Activated gamma-delta T cell (primary cell): Measurements from ENCODE around the gene TDRD12.
"Not testable (repeated sequence)": the region's sequence is repeated elsewhere in the genome, so short reads cannot be mapped to it uniquely, and the experiment has no call there.

Experiments
- DNase-seq: peaks from one replicate; lab custom pipeline; 2025; lab: John Stamatoyannopoulos, UW

The TDRD12 gene

DNA sequence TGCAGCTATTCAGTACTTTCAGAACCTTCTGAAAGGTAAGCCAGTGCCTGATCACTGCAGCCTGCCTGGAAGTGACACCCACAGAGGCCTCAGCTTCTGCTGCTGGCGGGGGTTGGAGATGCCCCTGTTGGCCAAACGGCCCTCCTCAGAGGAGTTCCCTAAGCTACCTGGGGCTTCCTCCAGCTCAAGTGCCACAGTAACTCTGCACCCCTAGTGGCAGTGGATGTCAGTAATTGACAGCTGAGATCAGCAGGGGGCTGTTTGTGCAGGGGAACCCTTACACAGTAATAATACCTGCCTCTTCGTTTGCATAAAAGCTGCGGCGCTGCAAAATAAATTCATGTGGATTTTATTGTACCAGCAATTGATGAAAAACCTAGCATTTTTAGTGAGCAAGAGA is 28.9 kb downstream of the TDRD12 start:
- DNase-seq: no peak

DNA sequence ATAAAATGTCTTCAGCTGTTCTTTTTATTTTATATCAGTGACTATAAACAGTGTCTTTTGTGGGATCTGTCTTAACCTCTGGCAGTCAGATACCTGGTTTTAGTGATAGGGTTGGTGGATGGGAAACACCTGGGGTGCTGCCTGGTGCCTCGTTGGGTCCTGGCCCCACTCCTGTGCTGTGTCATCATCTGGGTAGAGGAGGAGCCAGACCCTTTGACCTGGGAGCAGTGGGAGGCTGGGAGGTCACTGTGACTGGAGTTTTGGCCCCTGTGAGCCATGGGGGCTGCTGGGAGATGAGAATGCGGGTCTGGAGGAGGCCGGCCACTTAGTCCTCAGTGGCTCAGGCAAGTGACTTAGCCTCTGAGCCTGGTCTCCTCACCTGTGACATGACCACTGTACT is 29.4 kb downstream of the TDRD12 start:
- no peak for DNase-seq

DNA sequence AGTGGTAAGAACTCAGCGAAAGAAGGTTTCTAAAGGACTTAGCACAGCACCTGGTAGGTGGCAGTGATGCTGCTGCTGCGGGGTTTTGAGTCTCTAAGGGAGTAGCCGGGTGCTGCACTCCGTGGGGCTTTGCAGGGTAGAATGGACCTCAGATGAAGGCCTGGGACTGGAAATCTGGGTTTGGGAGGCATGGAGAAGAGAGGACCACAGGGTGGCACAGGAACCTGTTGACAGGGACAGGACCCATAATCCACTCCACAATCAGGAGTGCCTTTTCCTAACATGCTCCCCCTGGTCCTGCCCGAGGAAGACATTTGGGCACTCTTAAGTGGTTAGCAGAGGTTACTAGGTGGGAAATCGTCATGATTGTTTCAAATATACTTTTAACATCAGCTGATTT is 29.8 kb downstream of the TDRD12 start:
- DNase-seq: no peak

DNA sequence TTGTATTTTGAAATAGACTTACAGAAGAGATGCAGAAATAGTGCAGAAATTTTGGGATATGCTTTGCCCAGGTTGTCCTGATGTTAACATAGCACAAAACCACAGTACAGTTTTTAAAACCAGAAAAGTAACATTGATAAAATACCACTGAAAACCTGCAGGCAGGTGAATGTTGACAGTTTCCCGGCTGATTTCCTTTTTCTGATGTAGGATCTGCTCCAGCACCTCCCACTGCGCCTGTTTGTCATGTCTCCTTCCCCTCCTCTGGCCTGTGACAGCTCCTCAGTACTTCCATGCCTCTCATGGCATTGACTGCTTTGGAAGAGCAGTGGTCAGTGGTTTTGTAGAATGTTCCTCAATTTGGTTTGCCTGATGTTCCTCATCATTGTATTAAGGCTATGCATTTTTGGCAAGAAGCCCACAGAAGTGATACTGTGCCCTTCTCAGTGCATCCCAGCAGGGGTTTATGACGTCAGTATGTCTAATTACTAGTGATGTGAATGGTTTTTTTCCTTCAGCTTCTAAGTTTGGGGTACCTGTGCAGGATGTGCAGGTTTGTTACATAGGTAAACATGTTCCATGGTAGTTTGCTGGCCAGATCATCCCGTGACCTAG is 31.0 kb downstream of the TDRD12 start:
- DNase-seq: no peak

DNA sequence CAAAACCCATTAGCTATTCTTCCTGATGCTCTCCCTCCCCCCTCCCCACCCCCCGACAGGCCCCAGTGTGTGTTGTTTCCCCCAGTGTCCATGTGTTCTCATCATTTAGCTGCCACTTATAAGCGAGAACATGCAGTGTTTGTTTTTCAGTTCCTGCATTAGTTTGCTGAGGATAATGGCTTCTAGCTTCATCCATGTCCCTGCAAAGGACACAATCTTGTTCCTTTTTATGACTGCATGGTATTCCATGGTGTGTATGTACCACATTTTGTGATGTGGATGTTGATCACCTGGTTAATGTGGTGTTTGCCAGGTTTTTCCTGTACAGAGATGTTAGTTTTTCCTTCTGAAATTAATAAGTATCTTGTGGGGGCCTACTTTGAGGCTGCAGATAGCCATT is 31.5 kb downstream of the TDRD12 start:
- DNase-seq: no peak

DNA sequence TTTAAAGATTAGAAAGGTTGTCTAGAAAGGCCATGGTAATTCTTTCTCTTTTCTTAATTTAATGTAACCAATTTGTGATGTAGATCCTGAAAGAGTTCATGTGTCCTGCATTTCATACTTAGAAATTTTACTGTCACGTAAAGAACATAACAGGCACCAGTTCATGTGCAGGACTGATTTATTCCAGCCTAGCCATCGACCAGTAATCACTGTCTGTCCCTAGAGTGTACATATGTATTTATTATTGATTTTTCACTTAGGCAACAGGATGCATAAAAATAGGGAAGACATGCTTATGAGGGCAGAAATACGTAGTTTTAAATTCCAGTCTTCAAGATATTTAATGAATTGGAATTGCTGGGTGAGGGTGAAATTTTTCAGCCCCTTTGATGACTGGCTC is 37.6 kb downstream of the TDRD12 start:
- no peak for DNase-seq

DNA sequence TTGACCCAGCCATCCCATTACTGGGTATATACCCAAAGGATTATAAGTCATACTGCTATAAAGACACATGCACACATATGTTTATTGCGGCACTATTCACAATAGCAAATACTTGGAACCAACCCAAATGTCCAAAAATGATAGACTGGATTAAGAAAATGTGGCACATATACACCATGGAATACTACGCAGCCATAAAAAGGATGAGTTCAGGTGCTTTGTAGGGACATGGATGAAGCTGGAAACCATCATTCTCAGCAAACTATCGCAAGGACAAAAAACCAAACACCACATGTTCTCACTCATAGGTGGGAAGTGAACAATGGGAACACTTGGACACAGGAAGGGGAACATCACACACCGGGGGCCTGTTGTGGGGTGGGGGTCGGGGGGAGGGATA is 45.8 kb downstream of the TDRD12 start:
- not testable (repeated sequence) for DNase-seq

DNA sequence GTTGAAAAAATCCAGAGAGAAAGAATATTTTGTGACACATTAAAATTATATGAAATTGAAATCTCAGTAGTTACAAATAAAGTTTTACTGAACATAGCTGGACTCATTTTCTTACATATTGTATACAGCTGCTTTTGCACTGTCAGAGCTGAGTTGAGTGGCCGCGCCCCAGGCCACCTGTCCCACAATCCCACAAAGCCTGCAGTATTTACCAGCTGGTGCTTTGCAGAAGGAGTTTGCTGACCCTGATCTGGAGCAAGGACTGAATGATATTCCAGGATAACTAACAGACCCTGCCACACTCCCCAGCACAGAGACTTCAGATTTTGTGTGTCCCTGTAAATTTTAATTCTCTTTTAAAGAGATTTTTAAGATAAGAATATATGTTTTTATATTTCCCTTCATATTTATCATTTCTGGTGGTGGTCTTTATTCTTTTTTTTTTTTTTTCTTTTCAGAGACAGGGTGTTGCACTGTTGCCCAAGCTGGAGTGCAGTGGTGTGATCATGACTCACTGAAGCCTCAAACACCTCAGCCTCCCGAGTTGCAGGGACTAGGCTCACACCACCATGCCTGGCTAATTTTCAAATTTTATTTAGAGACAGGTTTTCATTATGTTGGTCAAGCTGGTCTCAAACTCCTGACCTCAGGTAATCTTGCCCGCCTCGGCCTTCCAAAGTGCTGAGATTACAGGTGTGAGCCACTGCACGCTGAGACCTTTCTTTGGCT is 48.5 kb downstream of the TDRD12 start:
- no peak for DNase-seq

DNA sequence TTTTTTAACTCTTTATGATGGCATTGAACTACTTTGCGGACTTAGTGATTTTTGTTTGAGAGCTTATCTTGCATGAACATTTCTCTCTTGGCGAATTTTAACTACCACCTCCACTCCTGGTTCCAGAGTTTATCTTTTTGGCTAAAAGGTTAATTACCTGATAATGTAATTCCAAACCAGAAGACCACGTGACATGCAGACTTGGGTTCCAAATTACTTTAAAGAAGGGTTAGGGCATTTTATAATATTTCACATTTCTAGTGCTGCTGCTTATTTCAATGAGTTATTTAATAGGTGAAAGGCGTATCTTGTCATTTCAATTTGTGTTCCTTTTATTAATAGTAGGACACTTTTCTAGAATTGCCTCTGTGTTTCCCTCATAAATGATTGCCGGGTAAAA is 52.0 kb downstream of the TDRD12 start:
- no peak for DNase-seq

DNA sequence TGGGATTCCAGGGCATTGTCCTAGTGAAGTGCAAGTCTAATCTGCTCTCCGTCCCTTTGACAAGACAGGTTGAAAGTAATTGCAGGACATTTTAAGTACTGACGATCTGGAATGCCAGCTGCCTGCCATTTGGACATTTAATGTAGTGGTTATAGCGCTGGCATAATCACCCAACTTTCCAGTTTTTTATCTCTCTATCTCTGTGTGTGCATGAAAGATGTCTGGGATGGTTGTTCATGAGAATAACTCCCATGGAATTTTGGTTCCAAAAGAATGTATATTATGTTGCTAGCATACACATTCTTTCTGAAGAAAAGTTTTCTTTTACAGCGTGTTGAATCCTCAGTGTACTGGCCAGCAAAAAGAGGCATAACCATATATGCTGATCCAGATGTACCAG is 53.6 kb downstream of the TDRD12 start:
- no peak for DNase-seq

DNA sequence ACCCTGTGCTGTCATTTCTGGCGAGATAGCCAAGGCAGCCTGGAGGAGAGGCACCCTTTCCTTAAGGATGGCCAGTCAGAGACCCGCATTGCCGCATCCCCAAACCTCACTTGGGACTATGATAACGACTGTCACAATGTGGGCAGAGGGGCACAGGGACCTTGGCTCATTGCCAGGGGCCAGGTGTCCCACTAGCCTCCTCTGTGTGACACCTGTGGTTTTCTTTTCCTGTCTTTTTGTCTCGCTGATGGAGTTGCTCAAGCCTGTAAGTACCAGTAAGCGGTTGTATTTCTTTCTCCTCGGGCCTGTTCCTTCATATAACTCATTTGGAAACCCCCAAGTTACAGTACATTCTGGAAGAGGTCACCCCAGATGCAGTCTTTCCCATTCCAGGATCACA is 59.5 kb downstream of the TDRD12 start:
- no peak for DNase-seq

DNA sequence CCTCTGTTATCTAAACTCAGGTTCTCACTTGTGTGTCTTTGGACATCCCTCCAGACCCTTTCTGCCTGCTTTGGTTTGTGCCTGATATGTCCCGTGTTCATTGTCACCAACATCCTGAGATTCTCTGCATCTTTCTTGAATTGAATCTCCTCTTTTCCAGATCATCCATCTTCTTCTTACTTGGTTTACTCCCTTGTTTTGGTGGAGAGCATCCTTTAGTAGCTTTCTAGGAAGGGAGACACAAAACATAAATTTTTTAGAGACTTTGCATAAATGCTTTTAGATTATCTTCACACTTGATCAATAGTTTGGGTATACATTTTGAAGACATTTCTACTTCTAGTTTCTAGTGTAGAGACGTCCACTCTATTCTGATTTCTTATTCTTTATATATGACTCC is 61.7 kb downstream of the TDRD12 start:
- DNase-seq: no peak

DNA sequence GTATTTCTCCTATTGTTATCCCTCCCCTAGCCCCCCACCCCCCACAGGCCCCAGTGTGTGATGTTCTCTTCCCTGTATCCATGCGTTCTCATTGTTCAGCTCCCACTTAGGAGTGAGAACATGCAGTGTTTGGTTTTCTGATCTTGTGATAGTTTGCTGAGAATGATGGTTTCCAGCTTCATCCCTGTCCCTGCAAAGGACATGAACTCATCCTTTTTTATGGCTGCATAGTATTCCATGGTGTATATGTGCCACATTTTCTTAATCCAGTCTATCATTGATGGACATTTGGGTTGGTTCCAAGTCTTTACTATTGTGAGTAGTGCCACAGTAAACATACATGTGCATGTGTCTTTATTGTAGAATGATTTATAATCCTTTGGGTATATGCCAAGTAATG is 62.5 kb downstream of the TDRD12 start:
- DNase-seq: not testable (repeated sequence)

DNA sequence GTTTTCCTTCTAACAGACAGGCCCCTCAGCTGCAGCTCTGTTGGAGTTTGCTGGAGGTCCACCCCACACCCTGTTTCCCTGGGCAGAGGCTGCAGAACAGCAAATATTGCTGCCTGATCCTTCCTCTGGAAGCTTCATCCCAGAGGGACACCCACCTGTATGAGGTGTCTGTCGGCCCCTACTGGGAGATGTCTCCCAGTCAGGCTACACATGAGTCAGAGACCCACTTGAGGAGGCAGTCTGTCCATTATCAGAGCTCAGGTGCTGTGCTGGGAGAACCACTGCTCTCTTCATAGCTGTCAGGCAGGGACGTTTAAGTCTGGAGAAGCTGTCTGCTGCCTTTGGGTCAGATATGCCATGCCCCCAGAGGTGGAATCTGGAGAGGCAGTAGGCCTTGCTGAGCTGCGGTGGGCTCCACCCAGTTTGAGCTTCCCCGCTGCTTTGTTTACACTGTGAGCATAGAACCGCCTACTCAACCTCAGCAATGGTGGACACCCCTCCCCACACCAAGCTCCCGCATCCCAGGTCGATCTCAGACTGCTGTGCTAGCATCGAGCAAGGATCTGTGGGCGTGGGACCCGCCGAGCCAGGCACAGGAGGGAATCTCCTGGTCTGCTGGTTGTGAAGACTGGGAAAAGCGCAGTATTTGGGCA is 67.7 kb downstream of the TDRD12 start:
- not testable (repeated sequence) for DNase-seq

DNA sequence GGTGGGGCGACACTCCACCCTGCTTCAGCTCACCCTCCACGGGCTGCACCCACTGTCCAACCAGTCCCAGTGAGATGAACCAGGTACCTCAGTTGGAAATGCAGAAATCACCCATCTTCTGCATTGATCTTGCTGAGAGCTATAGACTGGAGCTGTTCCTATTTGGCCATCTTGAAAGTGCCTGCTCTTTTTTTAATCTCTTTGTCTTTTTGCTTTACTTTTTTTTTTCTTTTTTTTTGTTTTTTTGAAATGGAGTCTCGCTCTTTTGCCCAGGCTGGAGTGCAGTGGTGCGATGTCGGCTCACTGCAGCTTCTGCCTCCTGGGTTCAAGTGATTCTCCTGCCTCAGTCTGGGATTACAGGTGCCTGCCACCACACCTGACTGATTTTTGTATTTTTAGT is 68.3 kb downstream of the TDRD12 start:
- not testable (repeated sequence) for DNase-seq

DNA sequence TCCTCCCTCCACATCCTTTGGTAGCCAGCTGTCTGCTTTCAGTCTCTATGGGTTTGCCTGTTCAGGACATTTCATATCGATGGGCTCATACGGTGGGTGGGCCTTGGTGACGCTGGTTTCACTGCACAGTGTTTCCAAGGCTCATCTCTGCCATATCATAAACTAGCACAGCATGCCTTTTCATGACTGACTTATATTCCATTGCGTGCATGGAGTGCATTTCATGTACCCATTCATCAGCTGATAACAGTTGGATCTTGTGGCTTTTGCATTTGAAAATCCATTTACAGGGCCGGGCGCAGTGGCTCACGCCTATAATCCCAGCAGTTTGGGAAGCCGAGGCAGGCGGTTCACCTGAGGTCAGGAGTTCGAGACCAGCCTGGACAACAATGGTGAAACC is 69.9 kb downstream of the TDRD12 start:
- DNase-seq: no peak

DNA sequence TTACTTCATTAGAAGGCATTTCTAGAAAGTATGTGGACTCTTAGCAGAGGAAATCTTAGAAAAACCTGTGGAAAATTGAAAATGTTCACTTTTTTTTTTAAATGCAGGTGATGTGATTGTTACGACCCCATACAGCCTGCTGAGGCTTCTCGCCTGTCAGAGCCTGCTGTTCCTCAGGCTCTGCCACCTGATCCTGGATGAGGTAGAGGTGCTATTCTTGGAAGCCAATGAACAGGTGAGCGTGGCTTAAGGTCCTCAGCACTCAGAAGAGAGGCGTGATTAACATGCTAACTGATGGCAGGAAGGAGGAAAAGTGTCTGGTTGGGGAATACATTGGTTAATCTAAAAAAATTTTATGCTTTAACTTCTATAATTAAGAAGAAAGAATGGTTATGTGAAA is 78.6 kb downstream of the TDRD12 start:
- no peak for DNase-seq

DNA sequence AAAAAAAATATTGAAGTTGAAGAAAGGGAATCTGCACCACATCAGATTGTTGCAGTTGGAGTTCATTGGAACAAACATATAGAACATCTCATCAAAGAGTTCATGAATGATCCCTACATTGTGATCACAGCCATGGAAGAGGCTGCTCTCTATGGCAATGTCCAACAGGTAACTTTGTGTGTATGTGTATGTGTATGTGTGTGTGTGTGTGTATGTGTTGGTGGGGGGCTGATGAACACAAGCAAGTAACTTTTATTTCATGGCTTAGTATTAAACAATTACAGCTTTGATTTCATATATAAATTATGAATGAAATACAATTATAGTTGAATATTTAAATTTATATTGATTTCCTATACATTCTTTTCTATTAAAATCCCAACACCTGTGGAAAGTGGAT is 80.6 kb downstream of the TDRD12 start:
- DNase-seq: no peak

DNA sequence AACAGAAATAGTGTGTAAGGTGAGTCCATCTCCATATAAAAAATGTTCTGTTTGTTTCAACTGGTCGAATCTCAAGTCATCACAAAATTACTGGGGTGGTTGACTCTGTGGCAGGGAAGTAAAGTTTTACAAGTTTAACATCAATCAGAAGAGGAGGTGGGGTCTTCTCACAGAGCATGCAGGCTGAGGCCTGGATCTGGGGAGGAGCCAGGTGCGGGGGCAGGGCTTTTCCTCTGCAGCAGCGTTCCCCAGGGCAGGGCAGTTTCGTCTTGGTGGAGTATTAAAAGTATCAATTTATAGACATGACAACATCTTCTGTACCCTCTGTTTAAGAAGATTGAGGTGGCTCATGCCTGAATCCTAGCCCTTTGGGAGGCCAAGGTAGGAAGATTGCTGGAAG is 81.2 kb downstream of the TDRD12 start:
- no peak for DNase-seq

DNA sequence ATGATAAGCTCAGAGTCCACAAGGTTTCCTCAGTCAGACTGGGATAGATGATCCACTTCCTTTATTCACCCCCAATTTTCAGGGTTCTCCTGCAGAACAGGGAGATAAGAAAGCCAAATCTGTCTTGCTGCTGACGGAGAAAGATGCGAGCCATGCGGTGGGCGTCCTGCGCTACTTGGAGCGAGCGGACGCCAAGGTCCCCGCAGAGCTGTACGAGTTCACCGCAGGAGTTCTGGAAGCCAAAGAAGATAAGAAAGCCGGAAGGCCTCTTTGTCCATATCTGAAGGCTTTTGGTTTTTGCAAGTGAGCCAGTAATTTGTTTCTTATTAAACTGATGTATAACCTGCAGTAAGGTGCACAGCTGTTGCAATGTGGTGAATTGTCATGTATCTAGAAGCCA is 83.3 kb downstream of the TDRD12 start:
- no peak for DNase-seq

DNA sequence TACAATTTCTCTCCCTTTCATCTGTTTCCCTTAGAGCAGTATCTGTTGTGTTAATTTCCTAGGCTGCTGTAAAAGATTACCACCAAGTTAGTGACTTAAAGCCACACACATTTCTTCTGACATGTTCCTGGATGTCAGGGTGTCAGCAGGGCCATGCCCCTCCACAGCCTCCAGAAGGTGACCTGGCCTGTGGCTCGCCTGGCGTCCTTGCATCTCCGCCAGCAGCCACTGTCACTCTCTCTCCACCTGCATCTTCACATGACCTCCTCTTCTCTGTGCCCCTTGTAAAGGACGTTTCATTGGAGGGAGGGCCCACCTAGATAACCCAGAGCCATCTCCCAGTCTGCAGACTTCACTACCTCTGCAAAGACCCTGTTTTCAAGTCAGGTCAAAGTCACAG is 88.7 kb downstream of the TDRD12 start:
- no peak for DNase-seq

DNA sequence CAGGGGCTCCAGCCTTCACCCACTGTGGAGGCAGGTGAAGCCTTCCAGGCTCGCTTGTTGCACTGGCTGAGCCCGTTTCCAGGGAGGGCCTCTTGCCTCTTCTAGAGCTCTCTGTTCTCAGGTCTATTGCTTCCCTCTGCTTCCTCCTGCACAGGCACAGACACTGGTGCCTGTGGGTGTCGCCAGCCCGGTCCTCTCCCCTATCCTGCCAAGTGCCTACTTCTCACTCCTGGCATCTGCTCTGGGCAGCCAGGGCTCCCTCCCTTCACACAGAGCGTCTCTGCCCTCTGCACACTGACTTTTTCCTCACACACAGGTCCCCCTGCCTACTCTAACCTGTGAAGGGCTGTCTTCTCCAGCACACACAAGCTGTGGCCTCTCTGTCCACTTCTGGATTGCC is 89.7 kb downstream of the TDRD12 start:
- DNase-seq: no peak

DNA sequence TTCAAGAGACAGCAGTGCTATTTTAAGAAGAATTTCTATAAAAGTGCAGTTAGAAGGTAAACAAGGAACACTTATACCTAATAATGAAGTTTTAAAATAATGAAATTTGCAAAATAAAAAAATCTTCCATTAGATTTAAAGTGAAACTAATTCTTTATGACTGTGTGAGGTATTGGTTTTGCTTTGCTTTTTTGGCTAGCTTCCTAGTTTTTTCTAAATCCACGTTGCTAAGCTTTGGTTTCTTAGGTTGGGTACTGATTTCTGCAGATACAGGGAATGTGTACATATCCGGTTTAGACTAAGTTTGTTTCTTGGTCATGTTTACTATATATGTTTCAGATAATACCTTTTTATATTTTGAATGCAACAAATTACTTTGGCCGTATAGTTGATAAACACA is 90.2 kb downstream of the TDRD12 start:
- DNase-seq: no peak

DNA sequence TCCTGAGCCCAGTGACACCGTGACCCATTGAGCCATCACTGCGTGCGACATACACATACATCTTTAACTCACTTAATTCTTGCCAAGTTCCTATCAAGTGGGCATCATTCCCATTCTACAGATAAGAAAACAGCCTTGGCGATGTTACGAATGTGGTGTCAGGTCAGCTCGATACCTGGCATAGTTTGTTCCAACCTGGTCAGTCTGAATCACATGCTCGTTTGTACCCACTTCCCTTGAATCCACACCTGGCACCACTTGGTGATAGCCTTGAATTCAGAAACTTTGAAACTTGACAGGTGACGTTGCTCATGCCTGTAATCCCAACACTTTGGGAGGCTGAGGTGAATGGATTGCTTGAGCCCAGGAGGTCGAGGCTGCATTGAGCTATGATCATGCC is 90.9 kb downstream of the TDRD12 start:
- DNase-seq: no peak
